GM18861 (cell line): ENCODE results near the gene CCDC88C.
"Not testable (repeated sequence)": the region's sequence is repeated elsewhere in the genome, so short reads cannot be mapped to it uniquely, and the experiment has no call there.

ENCODE experiments used
- ATAC-seq: cut with Tn5 transposase; IDR thresholded peaks from one replicate; pipeline ENCODE4 v1.9.1; 2021; ENCODE audit not compliant: unreplicated experiment

CCDC88C gene

GRCh38 chr14:91416744-91417119, 888 bp downstream of the CCDC88C start:
- no peak for ATAC-seq

GRCh38 chr14:91415794-91416743, 1.6 kb downstream of the CCDC88C start:
- ATAC-seq = peak; percentile 42

GRCh38 chr14:91414475-91414833, 3.2 kb downstream of the CCDC88C start:
- no peak for ATAC-seq

- no peak for ATAC-seq
Measured at GRCh38 chr14:91413547-91414474, 3.8 kb downstream of the CCDC88C start.

GRCh38 chr14:91412939-91413338, 4.7 kb downstream of the CCDC88C start:
- ATAC-seq = no peak

GRCh38 chr14:91410771-91411536, 6.7 kb downstream of the CCDC88C start:
- ATAC-seq = no peak

GRCh38 chr14:91409928-91410718, 7.5 kb downstream of the CCDC88C start:
- ATAC-seq = no peak

- not testable (repeated sequence) for ATAC-seq
Measured at GRCh38 chr14:91409240-91409639, 8.4 kb downstream of the CCDC88C start.

- ATAC-seq = no peak
Measured at GRCh38 chr14:91406982-91407381, 10.6 kb downstream of the CCDC88C start.

- no peak for ATAC-seq
Measured at GRCh38 chr14:91406451-91406850, 11.2 kb downstream of the CCDC88C start.

- no peak for ATAC-seq
Measured at GRCh38 chr14:91405724-91406435, 11.7 kb downstream of the CCDC88C start.

- ATAC-seq = no peak
Measured at GRCh38 chr14:91405241-91405721, 12.3 kb downstream of the CCDC88C start.

- ATAC-seq = no peak
Measured at GRCh38 chr14:91402771-91403600, 14.6 kb downstream of the CCDC88C start.

GRCh38 chr14:91402348-91402747, 15.3 kb downstream of the CCDC88C start:
- no peak for ATAC-seq

- no peak for ATAC-seq
Measured at GRCh38 chr14:91401751-91402150, 15.9 kb downstream of the CCDC88C start.

- no peak for ATAC-seq
Measured at GRCh38 chr14:91400696-91401095, 16.9 kb downstream of the CCDC88C start.

GRCh38 chr14:91399868-91400640, 17.6 kb downstream of the CCDC88C start:
- no peak for ATAC-seq

GRCh38 chr14:91398707-91399106, 18.9 kb downstream of the CCDC88C start:
- ATAC-seq = no peak
